CD14-positive monocyte (primary cell): ENCODE data around the gene MPST. TPM values are rescaled to one million over a fixed set of nuclear protein-coding genes. Genes with fewer than 3 reads are reported as not detected.

Experiments used
- DNase-seq, 3 donors: peaks; one replicate each; pipeline ENCODE4 v3.0.0-alpha.2; 2011 to 2022
- H2AFZ ChIP-seq: 2 replicates; pipeline ENCODE4 v1.6.0; 2012; ENCODE audit warnings: mild to moderate bottlenecking, low read depth, low read length, inconsistent platforms; ENCODE audit not compliant: insufficient read depth, poor library complexity, severe bottlenecking
- H3K27ac ChIP-seq, 2 donors: 1 replicate in 1 of 2; 2 replicates in 1 of 2; pipeline ENCODE4 v1.5.1; 2012 to 2013; ENCODE audit warnings: low read length in 2 of 2, control low read depth in 1 of 2, inconsistent platforms in 1 of 2, low read depth in 1 of 2, mild to moderate bottlenecking in 1 of 2
- H3K27me3 ChIP-seq, 2 donors: one replicate each; pipeline versions ENCODE4 v1.6.0 to v1.6.1; 2011 to 2013; ENCODE audit warnings: low read length in 2 of 2; ENCODE audit not compliant: control insufficient read depth in 2 of 2, insufficient read depth in 2 of 2
- H3K36me3 ChIP-seq, 2 donors: replicated peaks in 1 of 2; 1 replicate in 1 of 2; 2 replicates in 1 of 2; pipeline versions ENCODE4 v1.5.1 to v1.6.1; 2012 to 2013; ENCODE audit warnings: low read length in 2 of 2, control low read depth in 1 of 2, inconsistent platforms in 1 of 2, mild to moderate bottlenecking in 1 of 2; ENCODE audit not compliant: insufficient read depth in 2 of 2, control insufficient read depth in 1 of 2
- H3K4me1 ChIP-seq, 2 donors: 1 replicate in 1 of 2; 2 replicates in 1 of 2; pipeline versions ENCODE4 v1.5.1 to v1.6.1; 2012 to 2013; ENCODE audit warnings: low read length in 2 of 2, control low read depth in 1 of 2, inconsistent platforms in 1 of 2, mild to moderate bottlenecking in 1 of 2, moderate library complexity in 1 of 2; ENCODE audit not compliant: insufficient read depth in 2 of 2, control insufficient read depth in 1 of 2
- H3K4me2 ChIP-seq: replicated peaks from 2 replicates; pipeline ENCODE3; 2012; ENCODE audit warnings: low read length, moderate library complexity, mild to moderate bottlenecking; ENCODE audit not compliant: poor library complexity, severe bottlenecking; ENCODE audit errors: extremely low read depth
- H3K4me3 ChIP-seq, 3 experiments: fragments of 200-600 bp in 1 of 3; sonication (generic) in 1 of 3; replicated peaks in 1 of 3; 1 replicate in 2 of 3; 2 replicates in 1 of 3; pipeline ENCODE4 v1.5.1; 2011 to 2013; ENCODE audit warnings: low read length in 3 of 3, mild to moderate bottlenecking in 3 of 3, control low read depth in 2 of 3, low read depth in 2 of 3, inconsistent platforms in 1 of 3, moderate library complexity in 1 of 3
- H3K79me2 ChIP-seq: 2 replicates; pipeline ENCODE4 v1.6.0; 2012; ENCODE audit warnings: mild to moderate bottlenecking, control low read depth, inconsistent platforms, low read length, moderate library complexity; ENCODE audit not compliant: insufficient read depth
- H3K9ac ChIP-seq: 2 replicates; pipeline ENCODE4 v1.6.0; 2017; ENCODE audit warnings: low read length, mild to moderate bottlenecking; ENCODE audit not compliant: insufficient read depth, poor library complexity, severe bottlenecking
- H3K9me3 ChIP-seq, 2 donors: replicated peaks in 1 of 2; 1 replicate in 1 of 2; 2 replicates in 1 of 2; pipeline versions ENCODE4 v1.5.1 to v1.6.1; 2012 to 2013; ENCODE audit warnings: low read length in 2 of 2, control low read depth in 1 of 2; ENCODE audit not compliant: control insufficient read depth in 1 of 2, insufficient read depth in 1 of 2
- H4K20me1 ChIP-seq: 2 replicates; pipeline ENCODE4 v1.6.0; 2012; ENCODE audit warnings: mild to moderate bottlenecking, low read length, control low read depth, moderate library complexity; ENCODE audit not compliant: insufficient read depth
- H3K27ac Mint-ChIP-seq, 7 donors: one replicate each; pipeline ENCODE4 v1.8.0; 2020; ENCODE audit warnings: mild to moderate bottlenecking in 7 of 7, mixed read lengths in 7 of 7, moderate library complexity in 6 of 7, inconsistent platforms in 2 of 7
- H3K27me3 Mint-ChIP-seq, 3 donors: one replicate each; pipeline ENCODE4 v1.8.0; 2021 to 2022; ENCODE audit warnings: low read depth in 3 of 3, mild to moderate bottlenecking in 3 of 3, mixed read lengths in 3 of 3, moderate library complexity in 3 of 3, inconsistent platforms in 1 of 3
- H3K36me3 Mint-ChIP-seq, 2 donors: one replicate each; pipeline ENCODE4 v1.8.0; 2020; ENCODE audit warnings: mixed read lengths in 2 of 2, inconsistent platforms in 1 of 2, mild to moderate bottlenecking in 1 of 2
- H3K4me1 Mint-ChIP-seq: one replicate; pipeline ENCODE4 v1.8.0; 2020; ENCODE audit warnings: mild to moderate bottlenecking, mixed read lengths
- H3K4me3 Mint-ChIP-seq, 2 donors: one replicate each; pipeline ENCODE4 v1.8.0; 2020; ENCODE audit warnings: mild to moderate bottlenecking in 2 of 2, mixed read lengths in 2 of 2, moderate library complexity in 1 of 2
- H3K9me3 Mint-ChIP-seq, 7 donors: one replicate each; pipeline ENCODE4 v1.8.0; 2020 to 2022; ENCODE audit warnings: mixed read lengths in 7 of 7, mild to moderate bottlenecking in 6 of 7, moderate library complexity in 6 of 7, inconsistent platforms in 2 of 7
- CTCF ChIP-seq: fragments of 200-600 bp; IDR thresholded peaks from one replicate; pipeline ENCODE4 v1.8.0; 2022; ENCODE audit warnings: antibody characterized with exemption, mild to moderate bottlenecking
- WGBS: methylation state at CpG from one replicate; pipeline ENCODE4 v1.1.5; 2013; ENCODE audit warnings: missing lambda C conversion rate; ENCODE audit not compliant: insufficient coverage; 5-methylcytosine and 5-hydroxymethylcytosine counted together
- intact Hi-C, 2 donors: fragments of 100-400 bp; cut with micrococcal nuclease; formaldehyde crosslinking; loops; one replicate each; pipeline versions ENCODE4 v1.15.0 to v1.15.1; 2023
- polyA plus RNA-seq, 3 donors: library from polyadenylated mRNA; depleted of rRNA in 1 of 3; unstranded in 2 of 3; stranded (reverse) in 1 of 3; fragments of 300-500 nt in 2 of 3; fragments of >200 nt in 1 of 3; fragmentation: Illumina TruSeq in 2 of 3; gene quantifications; 1 replicate in 2 of 3; 2 replicates in 1 of 3; pipeline ENCODE4 v1.2.3, GENCODE V29; 2012 to 2021
- small RNA-seq: library from RNA; depleted of rRNA; stranded (forward); fragments of <200 nt; gene quantifications from one replicate; pipeline ENCODE3, GENCODE V24; 2012; ENCODE audit warnings: low read depth; ENCODE audit not compliant: insufficient read length

Gene MPST
- polyA plus RNA-seq, 3 donors, result 27.9 to 53.7 (median 51.2) TPM

GRCh38 chr22:37077802-37078448 lies 58.4 kb downstream of the MPST start:
- Histone ChIP-seq H3K79me2 (no peaks in the 10 kb centered on the region), H3K9me3 (no peaks in the 10 kb centered on the region), H3K4me1 (peaks cover 5 to 10% of the 10 kb centered on the region in 2 donors), H3K36me3 (no peaks in the 10 kb centered on the region), H3K27ac (no peak overlapping the region), H3K27me3 (peaks cover 0 to 2% of the 10 kb centered on the region in 2 donors), H3K4me3 (no peak overlapping the region), H3K9ac (no peak overlapping the region), H2AFZ (no peak overlapping the region), H3K4me2 (no peak overlapping the region), H4K20me1 (no peaks in the 10 kb centered on the region)
- intact Hi-C loops, result loop anchor here (5.0 kb wide), 2 partner anchors 119 to 379 kb away; no protein-coding TSS in a partner anchor
- peak; percentile 42 to 59 (median 55) for DNase-seq
- WGBS, result 37% methylated on average over 14 of the region's 15 CpGs
- H3K36me3 Mint-ChIP-seq, result no peaks in the 10 kb centered on the region
- peak; percentile 99 for TF ChIP-seq CTCF
- no peak overlapping the region for H3K4me3 Mint-ChIP-seq
- H3K27me3 Mint-ChIP-seq, result peaks cover 7 to 9% (median 7%) of the 10 kb centered on the region in 3 donors
- H3K27ac Mint-ChIP-seq, result no peak overlapping the region
- H3K9me3 Mint-ChIP-seq, result peaks cover 0 to 3% (median 0%) of the 10 kb centered on the region in 7 donors
- H3K4me1 Mint-ChIP-seq, result peaks cover 18% of the 10 kb centered on the region

- Mint-ChIP-seq H3K27ac (peak overlapping the region in 3 of 7 donors; percentile 10 to 73 (median 34)), H3K27me3 (peaks cover 6 to 10% (median 9%) of the 10 kb centered on the region in 3 donors), H3K9me3 (peaks cover 0 to 3% (median 0%) of the 10 kb centered on the region in 7 donors), H3K4me3 (peak overlapping the region in 1 of 2 donors; percentile 48), H3K4me1 (peaks cover 18% of the 10 kb centered on the region), H3K36me3 (no peaks in the 10 kb centered on the region)
- Histone ChIP-seq H3K4me3 (no peak overlapping the region), H3K4me1 (peaks cover 5 to 10% of the 10 kb centered on the region in 2 donors), H3K9me3 (no peaks in the 10 kb centered on the region), H3K9ac (no peak overlapping the region), H3K79me2 (no peaks in the 10 kb centered on the region), H2AFZ (no peak overlapping the region), H3K4me2 (no peak overlapping the region), H4K20me1 (no peaks in the 10 kb centered on the region), H3K27me3 (peaks cover 0 to 2% of the 10 kb centered on the region in 2 donors), H3K27ac (no peak overlapping the region), H3K36me3 (no peaks in the 10 kb centered on the region)
- intact Hi-C loops, result loop anchor here (5.0 kb wide), 2 partner anchors 118 to 378 kb away; no protein-coding TSS in a partner anchor
- no peak for DNase-seq
- 75% methylated on average over 5 of the region's 5 CpGs for WGBS
- no peak for TF ChIP-seq CTCF
These were observed 59.6 kb downstream of the MPST start for GRCh38 chr22:37079158-37079557.

Small RNAs within 50 kb of the gene (small RNA-seq; reads per million reads assigned to genes)
- gene RF00019, result not detected

Other genes with a start within 250 kb of the MPST start
- gene IFT27, start 243.6 kb upstream of the MPST start, polyA plus RNA-seq, result 10 to 100 TPM; 12.5 to 16.9 (median 14.6) TPM
- under 1 TPM in 1 of 3 donors, not detected in 2; 0.65 TPM for gene PVALB, start 202.7 kb upstream of the MPST start, polyA plus RNA-seq
- 100 to 1,000 TPM; 206 to 249 (median 209) TPM for gene NCF4, start 158.7 kb upstream of the MPST start, polyA plus RNA-seq
- gene CSF2RB, start 106.1 kb upstream of the MPST start, polyA plus RNA-seq, result 10 to 100 TPM; 29.9 to 91.1 (median 52.7) TPM
- 10 to 100 TPM; 17.3 to 41.7 (median 34.5) TPM for gene TST, start 295 bp upstream of the MPST start, polyA plus RNA-seq
- 10 to 100 TPM in 1 of 3 donors, 1 to 10 TPM in 2; 8.4 to 40.0 (median 9.0) TPM for gene KCTD17, start 32.0 kb downstream of the MPST start, polyA plus RNA-seq
- not detected for gene TMPRSS6, start 90.0 kb downstream of the MPST start, polyA plus RNA-seq
- 1 to 10 TPM in 1 of 3 donors, under 1 TPM in 2; 0.05 to 1.7 (median 0.60) TPM for gene IL2RB, start 130.2 kb downstream of the MPST start, polyA plus RNA-seq
- 1 to 10 TPM in 1 of 3 donors, under 1 TPM in 2; 0.14 to 2.3 (median 0.24) TPM for gene C1QTNF6, start 168.5 kb downstream of the MPST start, polyA plus RNA-seq
- gene SSTR3, start 192.7 kb downstream of the MPST start, polyA plus RNA-seq, result under 1 TPM in 1 of 3 donors, not detected in 2; 0.04 TPM
- gene RAC2, start 224.5 kb downstream of the MPST start, polyA plus RNA-seq, result 100 to 1,000 TPM; 360 to 529 (median 526) TPM